ENCODE measurements around the gene GLS2.

- TF ChIP-seq, protein P1, sequence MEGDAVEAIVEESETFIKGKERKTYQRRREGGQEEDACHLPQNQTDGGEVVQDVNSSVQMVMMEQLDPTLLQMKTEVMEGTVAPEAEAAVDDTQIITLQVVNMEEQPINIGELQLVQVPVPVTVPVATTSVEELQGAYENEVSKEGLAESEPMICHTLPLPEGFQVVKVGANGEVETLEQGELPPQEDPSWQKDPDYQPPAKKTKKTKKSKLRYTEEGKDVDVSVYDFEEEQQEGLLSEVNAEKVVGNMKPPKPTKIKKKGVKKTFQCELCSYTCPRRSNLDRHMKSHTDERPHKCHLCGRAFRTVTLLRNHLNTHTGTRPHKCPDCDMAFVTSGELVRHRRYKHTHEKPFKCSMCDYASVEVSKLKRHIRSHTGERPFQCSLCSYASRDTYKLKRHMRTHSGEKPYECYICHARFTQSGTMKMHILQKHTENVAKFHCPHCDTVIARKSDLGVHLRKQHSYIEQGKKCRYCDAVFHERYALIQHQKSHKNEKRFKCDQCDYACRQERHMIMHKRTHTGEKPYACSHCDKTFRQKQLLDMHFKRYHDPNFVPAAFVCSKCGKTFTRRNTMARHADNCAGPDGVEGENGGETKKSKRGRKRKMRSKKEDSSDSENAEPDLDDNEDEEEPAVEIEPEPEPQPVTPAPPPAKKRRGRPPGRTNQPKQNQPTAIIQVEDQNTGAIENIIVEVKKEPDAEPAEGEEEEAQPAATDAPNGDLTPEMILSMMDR (IDR thresholded peaks at IDR 0.05; ENCODE audit: insufficient read depth, low read length, poor library complexity, severe bottlenecking): no peak
- TF ChIP-seq EZH2phosphoT487 (conservative IDR thresholded peaks at IDR 0.05; ENCODE audit: low read length): no peak
Measured at GRCh38 chr12:56487448-56488040, 417 bp downstream of the GLS2 start.
